Muscle of leg (tissue), 9 donors: ENCODE data around the gene NSG1. TPM values are rescaled to one million over a fixed set of nuclear protein-coding genes. Genes with fewer than 3 reads are reported as not detected.

Source experiments
- polyA plus RNA-seq, 8 donors: library from polyadenylated mRNA; unstranded; fragments of 120-200 nt; gene quantifications; one replicate each; pipeline versions ENCODE4 v1.2.1 to v1.2.3, GENCODE V29; 2013; ENCODE audit warnings: inconsistent platforms in 1 of 8, low replicate concordance in 1 of 8; ENCODE audit not compliant: insufficient read length in 8 of 8, insufficient read depth in 1 of 8
- total RNA-seq: library from RNA; stranded (reverse); fragments of 120-200 nt; gene quantifications from one replicate; pipeline ENCODE4 v1.2.4, GENCODE V29; 2013

Gene NSG1
- total and polyA plus RNA-seq, 9 donors = 0.75 to 12.2 (median 2.8) TPM

Other genes with a start within 250 kb of the NSG1 start
- not detected for gene OTOP1, start 160.2 kb upstream of the NSG1 start, total RNA-seq
- gene OTOP1, start 160.2 kb upstream of the NSG1 start, polyA plus RNA-seq = not detected
- 21.5 TPM for gene TMEM128, start 138.9 kb upstream of the NSG1 start, total RNA-seq
- 10 to 100 TPM; 17.2 to 24.7 (median 19.6) TPM for gene TMEM128, start 138.9 kb upstream of the NSG1 start, polyA plus RNA-seq
- 11.3 TPM for gene LYAR, start 96.9 kb upstream of the NSG1 start, total RNA-seq
- 10 to 100 TPM; 13.1 to 19.3 (median 15.4) TPM for gene LYAR, start 96.9 kb upstream of the NSG1 start, polyA plus RNA-seq
- gene ZBTB49, start 96.9 kb upstream of the NSG1 start, total RNA-seq = 5.3 TPM
- 1 to 10 TPM; 4.0 to 5.9 (median 4.9) TPM for gene ZBTB49, start 96.9 kb upstream of the NSG1 start, polyA plus RNA-seq
- 22.4 TPM for gene STX18, start 154.9 kb downstream of the NSG1 start, total RNA-seq
- 10 to 100 TPM; 23.8 to 30.9 (median 27.2) TPM for gene STX18, start 154.9 kb downstream of the NSG1 start, polyA plus RNA-seq